Uterus (tissue), 2 donors: Measurements from ENCODE around the gene RAPGEF3.

Source experiments
- POLR2A ChIP-seq, 2 donors: fragments of 450-650 bp; IDR thresholded peaks; one replicate each; pipeline ENCODE4 v1.6.1; 2016; ENCODE audit warnings: antibody characterized with exemption in 2 of 2, mild to moderate bottlenecking in 1 of 2, moderate library complexity in 1 of 2
- TF ChIP-seq, protein P1 (sequence below), 4 experiments: fragments of 200-600 bp in 2 of 4; fragments of 450-650 bp in 2 of 4; sonication (generic) in 2 of 4; IDR thresholded peaks; one replicate each; pipeline ENCODE4 v1.5.1; 2016 to 2019; ENCODE audit warnings: antibody characterized with exemption in 4 of 4, mild to moderate bottlenecking in 2 of 4, moderate library complexity in 1 of 4

DNA sequence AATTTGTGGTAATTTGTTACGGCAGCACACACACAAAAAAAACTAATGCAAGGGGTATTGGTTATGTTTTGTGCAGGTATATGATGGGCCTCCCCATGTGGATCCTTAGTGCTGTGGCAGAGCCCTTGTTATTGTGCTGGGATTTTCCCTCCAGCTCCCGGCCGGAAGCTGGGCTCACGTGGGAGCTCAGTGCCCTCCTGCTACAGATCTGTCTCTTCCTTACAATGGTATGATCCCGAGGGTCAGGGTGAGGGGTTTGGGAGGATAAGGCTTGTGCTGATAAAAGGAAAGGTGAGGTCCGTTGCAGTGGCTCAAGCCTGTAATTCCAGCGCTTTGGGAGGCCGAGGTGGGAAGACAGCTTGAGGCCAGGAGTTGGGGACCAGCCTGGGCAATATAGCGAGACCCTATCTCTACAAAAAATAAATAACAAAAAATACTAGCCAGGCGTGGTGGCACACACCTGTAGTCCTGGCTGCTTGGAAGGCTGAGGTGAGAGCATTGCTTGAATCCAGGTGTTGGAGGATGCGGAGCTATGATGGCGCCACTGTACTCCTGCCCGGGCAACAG lies 13.5 kb upstream of the RAPGEF3 start:
- TF ChIP-seq, protein P1, sequence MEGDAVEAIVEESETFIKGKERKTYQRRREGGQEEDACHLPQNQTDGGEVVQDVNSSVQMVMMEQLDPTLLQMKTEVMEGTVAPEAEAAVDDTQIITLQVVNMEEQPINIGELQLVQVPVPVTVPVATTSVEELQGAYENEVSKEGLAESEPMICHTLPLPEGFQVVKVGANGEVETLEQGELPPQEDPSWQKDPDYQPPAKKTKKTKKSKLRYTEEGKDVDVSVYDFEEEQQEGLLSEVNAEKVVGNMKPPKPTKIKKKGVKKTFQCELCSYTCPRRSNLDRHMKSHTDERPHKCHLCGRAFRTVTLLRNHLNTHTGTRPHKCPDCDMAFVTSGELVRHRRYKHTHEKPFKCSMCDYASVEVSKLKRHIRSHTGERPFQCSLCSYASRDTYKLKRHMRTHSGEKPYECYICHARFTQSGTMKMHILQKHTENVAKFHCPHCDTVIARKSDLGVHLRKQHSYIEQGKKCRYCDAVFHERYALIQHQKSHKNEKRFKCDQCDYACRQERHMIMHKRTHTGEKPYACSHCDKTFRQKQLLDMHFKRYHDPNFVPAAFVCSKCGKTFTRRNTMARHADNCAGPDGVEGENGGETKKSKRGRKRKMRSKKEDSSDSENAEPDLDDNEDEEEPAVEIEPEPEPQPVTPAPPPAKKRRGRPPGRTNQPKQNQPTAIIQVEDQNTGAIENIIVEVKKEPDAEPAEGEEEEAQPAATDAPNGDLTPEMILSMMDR (IDR thresholded peaks at IDR 0.05): no peak
- TF ChIP-seq POLR2A (IDR thresholded peaks at IDR 0.05): no peak
